SK-N-MC (cell line): ENCODE results near the gene ZNF438.
"Not testable (repeated sequence)": the region's sequence is repeated elsewhere in the genome, so short reads cannot be mapped to it uniquely, and the experiment has no call there.

Experiments
- DNase-seq: peaks from one replicate; pipeline ENCODE4 v3.0.0-alpha.2; 2011; ENCODE audit warnings: low read depth, low spot score
- H3K27ac ChIP-seq: fragments of 200-600 bp; sonication (generic); 2 replicates; pipeline ENCODE4 v1.5.1; 2016; ENCODE audit warnings: mixed run types
- H3K36me3 ChIP-seq: fragments of 200-600 bp; sonication (generic); 2 replicates; pipeline ENCODE4 v1.6.1; 2017; ENCODE audit warnings: antibody characterized with exemption, low read length, mixed read lengths; ENCODE audit not compliant: insufficient read depth
- H3K4me3 ChIP-seq: fragments of 200-600 bp; sonication (generic); 2 replicates; pipeline ENCODE4 v1.5.1; 2016
- H3K9ac ChIP-seq: fragments of 200-600 bp; sonication (generic); 2 replicates; pipeline ENCODE4 v1.8.0; 2017; ENCODE audit warnings: mixed run types, mixed read lengths; ENCODE audit not compliant: insufficient read length
- H3K9me3 ChIP-seq: fragments of 200-600 bp; sonication (generic); 2 replicates; pipeline ENCODE4 v1.6.1; 2017; ENCODE audit warnings: low read depth, mild to moderate bottlenecking, antibody characterized with exemption, low read length, moderate library complexity, mixed read lengths
- EZH2 ChIP-seq: fragments of 200-600 bp; sonication (generic); IDR thresholded peaks from one replicate; pipeline ENCODE4 v1.6.1; 2017; ENCODE audit warnings: antibody characterized with exemption
- FOXP2 ChIP-seq: optimal IDR thresholded peaks from 2 replicates; pipeline ENCODE3; 2011; ENCODE audit warnings: mild to moderate bottlenecking, moderate library complexity; ENCODE audit not compliant: insufficient read depth; ENCODE audit errors: extremely low read length, control extremely low read depth
- POLR2AphosphoS5 ChIP-seq: IDR thresholded peaks from 2 replicates; pipeline ENCODE4 v1.6.1; 2012; ENCODE audit warnings: mild to moderate bottlenecking, low read depth, low read length, borderline replicate concordance

The ZNF438 gene

DNA sequence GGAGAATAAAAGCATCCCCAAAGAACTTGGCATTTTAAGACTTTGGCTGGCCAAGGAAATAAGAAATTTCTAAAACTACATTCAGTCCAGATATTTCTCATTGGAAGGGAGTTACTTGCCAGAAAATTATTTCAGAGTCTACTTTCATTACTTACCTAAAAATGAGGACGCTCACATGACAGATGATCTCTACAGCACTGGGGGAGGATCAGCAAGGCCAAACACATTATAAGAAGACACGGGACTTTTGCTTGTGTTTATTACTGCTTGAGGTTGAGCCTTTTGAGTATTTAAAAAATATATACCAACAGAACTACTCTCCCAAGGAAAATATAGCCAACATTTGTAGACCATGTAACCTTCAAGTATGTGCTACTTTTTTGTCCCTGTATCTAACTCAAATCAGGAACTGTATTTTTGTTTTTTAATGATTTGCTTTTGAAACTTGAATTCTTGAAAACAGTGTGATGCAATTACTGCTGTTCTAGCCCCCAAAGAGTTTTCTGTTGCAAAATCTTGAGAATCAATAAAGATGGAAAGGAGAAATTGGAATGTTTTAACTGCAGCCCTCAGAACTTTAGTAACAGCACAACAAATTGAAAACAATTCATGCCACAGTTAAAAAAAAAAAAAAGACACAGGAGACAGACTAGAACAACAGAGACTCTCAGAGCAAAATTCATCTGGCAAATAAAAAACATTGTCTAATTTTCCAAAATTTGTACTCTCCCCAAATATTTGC lies 128.1 kb downstream of the ZNF438 start:
- Histone ChIP-seq H3K4me3 (no peak overlapping the region), H3K9me3 (no peaks in the 10 kb centered on the region), H3K27ac (no peak overlapping the region), H3K36me3 (no peaks in the 10 kb centered on the region), H3K9ac (no peak overlapping the region)
- TF ChIP-seq EZH2 (no peak), POLR2AphosphoS5 (no peak)
- DNase-seq: no peak

GRCh38 chr10:30902621-30903396 lies 128.9 kb downstream of the ZNF438 start:
- H3K36me3 ChIP-seq: no peaks in the 10 kb centered on the region
- no peak overlapping the region for H3K9ac ChIP-seq
- no peak for DNase-seq
- H3K4me3 ChIP-seq: no peak overlapping the region
- H3K9me3 ChIP-seq: no peaks in the 10 kb centered on the region
- no peak overlapping the region for H3K27ac ChIP-seq
- TF ChIP-seq FOXP2: no peak
- no peak for TF ChIP-seq POLR2AphosphoS5
- no peak for TF ChIP-seq EZH2

DNA sequence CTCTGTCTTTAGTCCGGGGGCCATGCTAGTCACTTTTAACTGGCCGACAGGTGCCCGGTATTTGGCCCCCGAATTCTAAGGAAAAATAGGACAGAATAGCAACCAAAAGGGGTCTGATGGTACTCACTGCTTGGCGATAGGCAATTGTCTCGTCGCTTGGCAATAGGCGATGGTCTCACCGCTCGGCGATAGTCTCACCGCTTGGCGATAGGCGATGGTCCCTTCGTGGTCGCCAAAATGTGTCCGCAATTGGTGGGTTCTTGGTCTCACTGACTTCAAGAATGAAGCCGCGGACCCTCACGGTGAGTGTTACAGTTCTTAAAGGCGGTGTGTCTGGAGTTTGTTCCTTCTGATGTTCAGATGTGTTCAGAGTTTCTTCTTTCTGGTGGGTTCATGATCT lies 130.2 kb downstream of the ZNF438 start:
- H3K36me3 ChIP-seq, H3K9me3 ChIP-seq: not testable (repeated sequence)

DNA sequence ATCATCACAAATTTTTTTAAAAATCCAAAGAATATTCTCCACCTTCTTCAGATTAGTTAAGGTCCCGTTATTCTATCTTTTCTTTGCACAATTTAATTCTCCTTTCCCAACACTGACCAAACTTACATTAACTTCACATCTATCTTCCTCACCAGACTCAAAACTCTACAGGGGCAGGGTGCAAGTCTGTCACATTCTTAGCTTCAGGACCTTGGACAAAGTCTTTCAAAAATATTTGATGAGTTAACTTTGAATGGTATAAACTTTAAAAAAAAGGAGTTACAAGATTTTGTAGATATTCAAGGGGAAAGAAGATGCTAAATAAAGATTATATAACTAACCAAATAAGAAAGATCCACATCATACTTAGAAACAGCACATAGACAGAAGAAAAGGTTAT lies 132.7 kb downstream of the ZNF438 start:
- Histone ChIP-seq H3K36me3 (no peaks in the 10 kb centered on the region), H3K4me3 (no peak overlapping the region), H3K27ac (no peak overlapping the region), H3K9me3 (no peaks in the 10 kb centered on the region), H3K9ac (no peak overlapping the region)
- no peak for TF ChIP-seq FOXP2
- no peak for TF ChIP-seq POLR2AphosphoS5
- no peak for TF ChIP-seq EZH2
- DNase-seq: no peak

More for the DNA sequence above, 130.2 kb downstream of the ZNF438 start:
- H3K9ac ChIP-seq, H3K27ac ChIP-seq, DNase-seq, H3K4me3 ChIP-seq: not testable (repeated sequence)

DNA sequence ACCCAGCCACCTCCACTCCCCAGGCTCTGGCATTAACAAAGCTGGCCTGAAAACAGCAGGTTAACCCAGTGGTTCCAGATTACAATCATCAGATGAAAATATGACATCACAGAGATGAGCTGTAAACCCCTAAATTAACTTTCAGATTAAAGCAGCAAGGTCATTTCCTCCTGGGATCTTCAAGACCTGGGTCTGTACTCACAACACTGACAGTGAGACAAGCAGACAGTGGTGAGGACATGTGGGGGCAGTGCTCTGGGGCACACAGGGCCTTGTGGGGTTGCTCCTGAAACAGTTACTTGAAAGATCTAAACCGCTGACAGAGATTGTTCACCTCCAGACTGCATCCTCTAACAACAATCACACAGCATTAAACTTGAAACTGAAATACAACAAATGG lies 134.1 kb downstream of the ZNF438 start:
- no peak overlapping the region for H3K27ac ChIP-seq
- no peaks in the 10 kb centered on the region for H3K9me3 ChIP-seq
- DNase-seq: no peak
- TF ChIP-seq EZH2 (no peak), POLR2AphosphoS5 (no peak), FOXP2 (no peak)
- no peaks in the 10 kb centered on the region for H3K36me3 ChIP-seq
- H3K4me3 ChIP-seq: no peak overlapping the region
- no peak overlapping the region for H3K9ac ChIP-seq

DNA sequence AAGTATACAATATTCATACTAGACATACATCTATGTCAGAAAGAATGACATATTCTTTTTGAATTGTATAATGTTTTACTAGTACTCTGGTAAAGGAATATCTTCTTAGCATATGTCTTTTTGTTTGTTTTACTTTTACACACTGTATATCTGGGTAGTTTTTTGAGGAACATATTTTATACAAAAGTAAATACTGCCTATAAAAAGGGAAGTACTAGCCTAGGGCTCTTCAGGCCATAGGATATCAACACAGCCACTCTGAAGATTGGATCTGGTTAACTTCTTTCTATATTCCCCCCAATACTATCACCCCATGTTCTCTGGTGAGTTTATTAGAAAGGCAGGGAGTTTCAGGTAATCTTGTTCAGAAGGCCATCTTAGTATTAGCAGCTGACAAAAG lies 134.6 kb downstream of the ZNF438 start:
- H3K9me3 ChIP-seq: no peaks in the 10 kb centered on the region
- H3K4me3 ChIP-seq: no peak overlapping the region
- TF ChIP-seq POLR2AphosphoS5: no peak
- no peak for TF ChIP-seq FOXP2
- no peak for TF ChIP-seq EZH2
- no peak overlapping the region for H3K27ac ChIP-seq
- no peaks in the 10 kb centered on the region for H3K36me3 ChIP-seq
- H3K9ac ChIP-seq: no peak overlapping the region
- no peak for DNase-seq

DNA sequence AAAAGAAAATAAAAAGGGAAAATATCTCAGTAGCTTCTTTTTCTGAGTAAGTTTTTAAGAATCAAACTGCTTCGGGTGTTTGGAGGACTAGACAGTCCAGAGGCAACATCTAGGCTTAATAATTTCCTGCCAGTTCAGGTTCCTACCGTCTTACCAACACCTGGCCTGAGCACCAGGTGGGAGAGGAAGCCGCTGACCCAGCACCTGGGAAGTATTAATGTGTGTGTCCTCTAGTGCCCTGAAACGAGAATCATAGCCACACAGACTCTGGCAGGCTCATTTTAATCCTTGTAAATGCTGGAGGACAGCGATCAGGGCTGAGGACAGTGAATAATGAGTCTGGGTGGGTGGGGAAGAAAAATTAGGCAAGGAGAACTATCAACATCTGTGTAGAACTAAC lies 137.4 kb downstream of the ZNF438 start:
- no peak for DNase-seq
- H3K9me3 ChIP-seq: no peaks in the 10 kb centered on the region
- TF ChIP-seq FOXP2 (no peak), EZH2 (no peak), POLR2AphosphoS5 (no peak)
- H3K36me3 ChIP-seq: no peaks in the 10 kb centered on the region
- H3K27ac ChIP-seq: no peak overlapping the region
- no peak overlapping the region for H3K4me3 ChIP-seq
- H3K9ac ChIP-seq: no peak overlapping the region

DNA sequence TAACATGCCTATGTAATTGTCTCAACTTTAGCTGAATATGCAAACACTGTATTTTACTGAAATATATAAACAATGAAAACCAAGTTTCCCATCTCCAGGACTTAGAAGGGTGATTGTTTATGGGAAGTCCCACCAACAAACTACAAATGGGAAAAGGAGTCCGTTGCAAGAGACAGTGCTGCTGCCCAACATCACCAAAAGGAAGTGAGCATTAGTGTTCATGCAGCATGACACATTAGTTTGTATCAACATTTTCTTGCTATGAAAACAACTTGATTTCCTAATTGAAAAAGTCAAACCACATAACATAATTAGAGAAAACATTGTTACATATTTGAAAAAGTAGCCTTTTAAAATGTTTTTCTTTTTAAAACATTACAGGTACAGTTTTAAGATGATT lies 138.5 kb downstream of the ZNF438 start:
- H3K36me3 ChIP-seq: no peaks in the 10 kb centered on the region
- no peak overlapping the region for H3K4me3 ChIP-seq
- TF ChIP-seq FOXP2 (no peak), POLR2AphosphoS5 (no peak), EZH2 (no peak)
- no peak overlapping the region for H3K9ac ChIP-seq
- no peaks in the 10 kb centered on the region for H3K9me3 ChIP-seq
- no peak overlapping the region for H3K27ac ChIP-seq
- no peak for DNase-seq

DNA sequence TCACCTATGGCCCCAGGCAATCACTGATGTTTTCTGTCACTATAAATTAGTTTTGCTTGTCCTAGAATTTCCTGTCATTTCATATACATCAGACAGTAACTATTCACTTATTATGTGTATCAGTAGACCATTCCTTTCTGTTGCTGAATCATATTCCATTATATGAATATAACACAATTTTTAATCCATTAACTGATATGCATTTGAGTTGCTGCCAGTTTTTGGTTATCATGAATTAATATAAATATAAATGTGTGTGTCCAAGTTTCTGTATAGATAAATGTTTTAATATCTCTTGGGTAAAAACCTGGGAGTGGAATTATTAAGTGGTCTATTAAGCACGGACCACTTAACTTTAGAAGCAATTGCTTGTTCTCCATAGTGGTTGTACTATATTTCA lies 143.8 kb downstream of the ZNF438 start:
- no peaks in the 10 kb centered on the region for H3K9me3 ChIP-seq
- no peak overlapping the region for H3K27ac ChIP-seq
- no peak overlapping the region for H3K9ac ChIP-seq
- H3K36me3 ChIP-seq: no peaks in the 10 kb centered on the region
- no peak for TF ChIP-seq POLR2AphosphoS5
- no peak for TF ChIP-seq FOXP2
- no peak for TF ChIP-seq EZH2
- DNase-seq: no peak
- no peak overlapping the region for H3K4me3 ChIP-seq
